Kidney (tissue), 14 donors: Measurements from ENCODE around the gene HOXC9. TPM values are rescaled to one million over a fixed set of nuclear protein-coding genes. Genes with fewer than 3 reads are reported as not detected.

Experiments used
- DNase-seq, 5 donors: peaks; one replicate each; pipeline ENCODE4 v3.0.0-alpha.2; 2013 to 2020
- FAIRE-seq: peaks from 2 replicates; lab custom pipeline; 2012; peaks lifted over from hg19 to GRCh38; lab: Jason Lieb, UNC
- H3K27ac ChIP-seq, 2 donors: one replicate each; pipeline ENCODE4 v1.7.0; 2013; ENCODE audit warnings: low read depth in 2 of 2, low read length in 2 of 2, inconsistent platforms in 1 of 2
- H3K27me3 ChIP-seq: one replicate; pipeline ENCODE4 v1.7.1; 2013; ENCODE audit warnings: low read length, inconsistent platforms; ENCODE audit not compliant: control insufficient read depth, insufficient read depth
- H3K36me3 ChIP-seq, 3 donors: one replicate each; pipeline versions ENCODE4 v1.7.0 to v1.7.1; 2013; ENCODE audit warnings: low read length in 3 of 3, control low read depth in 1 of 3, inconsistent platforms in 1 of 3; ENCODE audit not compliant: insufficient read depth in 3 of 3, control insufficient read depth in 2 of 3
- H3K4me1 ChIP-seq, 3 donors: one replicate each; pipeline versions ENCODE4 v1.7.0 to v1.7.1; 2013; ENCODE audit warnings: low read length in 3 of 3, inconsistent platforms in 1 of 3, low read depth in 1 of 3; ENCODE audit not compliant: control insufficient read depth in 2 of 3, insufficient read depth in 2 of 3
- H3K4me3 ChIP-seq, 3 donors: one replicate each; pipeline versions ENCODE4 v1.7.0 to v1.8.1; 2013; ENCODE audit warnings: low read length in 3 of 3, control low read depth in 1 of 3, inconsistent platforms in 1 of 3
- H3K9ac ChIP-seq, 3 donors: one replicate each; pipeline versions ENCODE4 v1.7.0 to v1.7.1; 2013; ENCODE audit warnings: low read length in 3 of 3, control low read depth in 1 of 3, inconsistent platforms in 1 of 3
- H3K9me3 ChIP-seq, 3 donors: one replicate each; pipeline versions ENCODE4 v1.7.0 to v1.7.1; 2013; ENCODE audit warnings: low read length in 3 of 3, control low read depth in 1 of 3, inconsistent platforms in 1 of 3; ENCODE audit not compliant: control insufficient read depth in 2 of 3, insufficient read depth in 1 of 3
- intact Hi-C: fragments of 100-400 bp; cut with DNase I; formaldehyde crosslinking; loops from one replicate; pipeline ENCODE4 v1.11.1; 2022
- polyA plus RNA-seq: library from polyadenylated mRNA; stranded (reverse); fragments of 350-450 nt; fragmentation: Illumina TruSeq; extraction: RNeasy Lipid Tissue Mini Kit (QIAGEN cat#74804); gene quantifications from one replicate; pipeline ENCODE4 v1.2.3, GENCODE V29; 2014; ENCODE audit warnings: low read depth, low replicate concordance; ENCODE audit not compliant: insufficient read depth
- total RNA-seq: library from RNA; stranded (reverse); fragmentation: NEBNext Ultra II Directional; extraction: Animal tissue kit (Norgen Biotek cat#: 25700); gene quantifications from one replicate; pipeline ENCODE4 v1.2.1, GENCODE V29; 2021
- TF ChIP-seq, protein P1 (sequence below): IDR thresholded peaks from 3 replicates; pipeline ENCODE4 v1.5.1; 2012; ENCODE audit warnings: mild to moderate bottlenecking, moderate library complexity, borderline replicate concordance; ENCODE audit not compliant: insufficient read depth; ENCODE audit errors: extremely low read depth
- donor health status: control.
- donor health status: control.
- donor health status: control.
- donor health status: control.
- donor health status: control.
- donor health status: DM: yes; HTN: yes; CAD: no.
- donor health status: Normal renal cell carcinoma (clear cell type).

The HOXC9 gene
- total and polyA plus RNA-seq, 2 donors from 2014 or later: 11.7 to 16.5 TPM

DNA sequence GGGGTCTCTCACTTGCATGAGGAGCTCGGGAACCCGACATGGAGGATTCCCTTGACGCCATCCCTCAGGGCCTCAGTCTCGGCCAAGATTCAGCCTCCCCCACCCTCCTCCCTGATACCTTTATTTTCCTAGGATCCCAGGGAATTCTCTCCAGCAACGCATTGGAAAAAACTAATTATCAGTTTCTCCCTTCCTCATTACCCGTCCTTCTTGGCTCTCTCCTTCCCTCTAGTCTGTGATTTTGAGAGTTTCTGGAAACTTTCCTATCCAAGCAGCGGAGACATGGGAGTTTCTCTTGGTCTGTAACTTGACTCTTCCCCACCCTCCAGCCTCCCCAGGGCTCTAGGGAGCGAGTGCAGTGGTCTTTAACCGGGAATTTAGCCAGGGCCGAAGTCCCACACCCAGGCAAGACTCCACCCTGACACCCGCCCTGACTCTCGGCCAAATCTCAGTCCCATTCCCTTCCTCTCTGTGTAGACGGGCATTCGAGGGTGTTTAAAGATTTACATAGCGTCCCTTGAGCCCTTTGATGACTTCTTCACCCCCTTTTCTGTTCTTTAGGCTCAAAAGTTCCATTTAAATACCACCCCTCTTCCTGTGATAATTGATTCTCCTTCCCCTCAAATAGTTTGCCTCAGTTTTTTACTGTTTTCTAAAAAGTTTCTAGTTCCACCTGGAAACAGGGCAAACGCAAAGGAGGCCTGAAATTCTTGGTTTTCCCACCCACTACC is 39.6 kb downstream of the HOXC9 start:
- FAIRE-seq (no peak), DNase-seq (peak; percentile 68 to 93 (median 86))
- H3K36me3 ChIP-seq: no peaks in the 10 kb centered on the region
- H3K27ac ChIP-seq: peak overlapping the region; percentile 43 to 61
- intact Hi-C loops: loop anchor here (10.0 kb wide), 1 partner anchor 95 kb away; no protein-coding TSS in a partner anchor
- H3K4me1 ChIP-seq: peaks cover 14 to 43% (median 35%) of the 10 kb centered on the region in 3 donors
- H3K27me3 ChIP-seq: no peaks in the 10 kb centered on the region
- H3K4me3 ChIP-seq: peak overlapping the region in 2 of 3 donors; percentile 20 to 22
- no peaks in the 10 kb centered on the region for H3K9me3 ChIP-seq
- H3K9ac ChIP-seq: peak overlapping the region in 1 of 3 donors; percentile 26
- TF ChIP-seq, protein P1, sequence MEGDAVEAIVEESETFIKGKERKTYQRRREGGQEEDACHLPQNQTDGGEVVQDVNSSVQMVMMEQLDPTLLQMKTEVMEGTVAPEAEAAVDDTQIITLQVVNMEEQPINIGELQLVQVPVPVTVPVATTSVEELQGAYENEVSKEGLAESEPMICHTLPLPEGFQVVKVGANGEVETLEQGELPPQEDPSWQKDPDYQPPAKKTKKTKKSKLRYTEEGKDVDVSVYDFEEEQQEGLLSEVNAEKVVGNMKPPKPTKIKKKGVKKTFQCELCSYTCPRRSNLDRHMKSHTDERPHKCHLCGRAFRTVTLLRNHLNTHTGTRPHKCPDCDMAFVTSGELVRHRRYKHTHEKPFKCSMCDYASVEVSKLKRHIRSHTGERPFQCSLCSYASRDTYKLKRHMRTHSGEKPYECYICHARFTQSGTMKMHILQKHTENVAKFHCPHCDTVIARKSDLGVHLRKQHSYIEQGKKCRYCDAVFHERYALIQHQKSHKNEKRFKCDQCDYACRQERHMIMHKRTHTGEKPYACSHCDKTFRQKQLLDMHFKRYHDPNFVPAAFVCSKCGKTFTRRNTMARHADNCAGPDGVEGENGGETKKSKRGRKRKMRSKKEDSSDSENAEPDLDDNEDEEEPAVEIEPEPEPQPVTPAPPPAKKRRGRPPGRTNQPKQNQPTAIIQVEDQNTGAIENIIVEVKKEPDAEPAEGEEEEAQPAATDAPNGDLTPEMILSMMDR: no peak

DNA sequence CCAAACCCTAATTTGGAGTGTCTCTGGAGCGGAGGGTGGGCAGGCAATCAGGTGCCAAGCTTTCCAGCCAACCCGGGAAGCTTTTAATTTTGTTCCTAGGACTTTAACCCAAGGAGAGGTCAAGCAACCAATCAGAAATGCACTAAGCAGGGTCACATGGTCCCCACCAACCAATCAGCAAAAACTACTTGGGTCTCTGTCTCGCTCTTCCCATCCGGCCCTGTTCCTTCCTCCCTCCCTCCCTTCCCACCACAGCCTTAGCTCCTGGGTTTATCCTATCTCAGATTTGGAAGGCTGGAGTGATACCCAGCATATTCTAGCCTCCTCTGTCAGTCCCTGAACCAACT is 40.2 kb downstream of the HOXC9 start:
- Histone ChIP-seq H3K27me3 (no peaks in the 10 kb centered on the region), H3K4me1 (peaks cover 14 to 43% (median 35%) of the 10 kb centered on the region in 3 donors), H3K27ac (peak overlapping the region in 1 of 2 donors; percentile 61), H3K9me3 (no peaks in the 10 kb centered on the region), H3K36me3 (no peaks in the 10 kb centered on the region), H3K9ac (no peak overlapping the region), H3K4me3 (peak overlapping the region in 2 of 3 donors; percentile 20 to 22)
- intact Hi-C loops: no loop called here
- DNase-seq: peak in 4 of 5 donors; percentile 29 to 85 (median 58)
- FAIRE-seq: no peak
- TF ChIP-seq, protein P1: no peak

DNA sequence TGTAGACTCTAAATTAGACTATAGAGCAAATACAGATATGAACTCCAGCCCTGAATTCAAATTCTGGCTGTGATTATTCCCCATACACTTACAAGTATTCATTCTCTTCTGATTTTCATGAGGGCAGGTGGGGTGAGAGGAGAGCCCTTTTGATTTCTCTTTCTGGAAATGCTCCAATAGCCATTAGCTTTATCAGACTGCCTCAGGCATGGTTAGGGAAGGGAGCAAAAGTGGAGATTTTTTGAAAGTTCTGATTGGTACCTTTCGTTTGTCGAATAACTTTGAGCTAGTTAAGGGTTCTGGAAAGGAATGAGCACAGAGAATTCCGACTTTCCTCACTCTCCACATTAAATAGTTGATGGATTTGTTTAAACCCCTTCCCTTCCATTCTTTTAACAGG is 40.7 kb downstream of the HOXC9 start:
- Histone ChIP-seq H3K9me3 (no peaks in the 10 kb centered on the region), H3K9ac (no peak overlapping the region), H3K4me3 (no peak overlapping the region), H3K27me3 (peaks cover 1% of the 10 kb centered on the region), H3K4me1 (peaks cover 14 to 40% (median 31%) of the 10 kb centered on the region in 3 donors), H3K27ac (no peak overlapping the region), H3K36me3 (no peaks in the 10 kb centered on the region)
- intact Hi-C loops: no loop called here
- no peak for DNase-seq
- FAIRE-seq: no peak
- TF ChIP-seq, protein P1: no peak
